Astrocyte (in vitro differentiated cells and primary cell): ENCODE results near the gene CHST15. TPM values are rescaled to one million over a fixed set of nuclear protein-coding genes. Genes with fewer than 3 reads are reported as not detected.

Source experiments
- DNase-seq: peaks from one replicate; pipeline ENCODE4 v3.0.0-alpha.2; 2010; ENCODE audit warnings: low read depth
- FAIRE-seq: peaks from 2 replicates; lab custom pipeline; 2011; peaks lifted over from hg19 to GRCh38; lab: Jason Lieb, UNC
- H2AFZ ChIP-seq: 2 replicates; pipeline ENCODE4 v1.6.0; 2012; ENCODE audit warnings: low read depth, low read length, inconsistent platforms
- H3K27ac ChIP-seq: 2 replicates; pipeline ENCODE4 v1.5.1; 2011; ENCODE audit warnings: low read depth, low read length, inconsistent platforms
- H3K27me3 ChIP-seq: 2 replicates; pipeline ENCODE4 v1.6.0; 2011; ENCODE audit warnings: low read length, inconsistent platforms; ENCODE audit not compliant: insufficient read depth
- H3K36me3 ChIP-seq: 2 replicates; pipeline ENCODE4 v1.5.1; 2011; ENCODE audit warnings: low read length, inconsistent platforms; ENCODE audit not compliant: insufficient read depth
- H3K4me1 ChIP-seq: 2 replicates; pipeline ENCODE4 v1.5.1; 2011; ENCODE audit warnings: low read length, inconsistent platforms; ENCODE audit not compliant: insufficient read depth
- H3K4me2 ChIP-seq: 2 replicates; pipeline ENCODE4 v1.6.0; 2012; ENCODE audit warnings: low read length, inconsistent platforms
- H3K4me3 ChIP-seq: 2 replicates; pipeline ENCODE4 v1.5.1; 2011; ENCODE audit warnings: low read depth, mild to moderate bottlenecking, low read length, inconsistent platforms; ENCODE audit not compliant: insufficient read depth
- H3K79me2 ChIP-seq: 2 replicates; pipeline ENCODE4 v1.6.0; 2012; ENCODE audit warnings: mild to moderate bottlenecking, low read length, inconsistent platforms; ENCODE audit not compliant: insufficient read depth
- H3K9ac ChIP-seq: 2 replicates; pipeline ENCODE4 v1.6.0; 2012; ENCODE audit warnings: mild to moderate bottlenecking, low read length, inconsistent platforms
- H3K9me3 ChIP-seq: 2 replicates; pipeline ENCODE4 v1.5.1; 2012; ENCODE audit warnings: low read depth, mild to moderate bottlenecking, low read length, inconsistent platforms; ENCODE audit not compliant: insufficient read depth
- H4K20me1 ChIP-seq: 2 replicates; pipeline ENCODE4 v1.6.0; 2012; ENCODE audit warnings: low read length, inconsistent platforms; ENCODE audit not compliant: insufficient read depth
- H3K27ac Mint-ChIP-seq: one replicate; pipeline ENCODE4 v1.8.0; 2021; ENCODE audit warnings: mild to moderate bottlenecking, mixed read lengths; ENCODE audit not compliant: unreplicated experiment
- H3K27me3 Mint-ChIP-seq: one replicate; pipeline ENCODE4 v1.8.0; 2021; ENCODE audit warnings: low read depth, mixed read lengths; ENCODE audit not compliant: unreplicated experiment
- H3K36me3 Mint-ChIP-seq: one replicate; pipeline ENCODE4 v1.8.0; 2021; ENCODE audit warnings: low read depth, mixed read lengths; ENCODE audit not compliant: unreplicated experiment
- H3K4me1 Mint-ChIP-seq: one replicate; pipeline ENCODE4 v1.8.0; 2021; ENCODE audit warnings: low read depth, mixed read lengths; ENCODE audit not compliant: unreplicated experiment
- H3K4me3 Mint-ChIP-seq: one replicate; pipeline ENCODE4 v1.8.0; 2021; ENCODE audit warnings: mild to moderate bottlenecking, moderate library complexity, mixed read lengths; ENCODE audit not compliant: unreplicated experiment
- H3K9me3 Mint-ChIP-seq: one replicate; pipeline ENCODE4 v1.8.0; 2021; ENCODE audit warnings: mild to moderate bottlenecking, mixed read lengths; ENCODE audit not compliant: unreplicated experiment
- CTCF ChIP-seq: IDR thresholded peaks from 2 replicates; pipeline ENCODE4 v1.5.1; 2011; ENCODE audit warnings: low read depth, mild to moderate bottlenecking, inconsistent platforms, low read length, moderate library complexity; ENCODE audit not compliant: insufficient read depth
- EZH2 ChIP-seq: IDR thresholded peaks from 2 replicates; pipeline ENCODE4 v1.6.1; 2012; ENCODE audit warnings: mild to moderate bottlenecking, low read length, inconsistent platforms; ENCODE audit not compliant: insufficient read depth
- total RNA-seq: library from RNA; stranded (reverse); gene quantifications from 2 replicates; pipeline ENCODE4 v1.2.1, GENCODE V29; 2021

Gene CHST15
- total RNA-seq, 1 donor from 2014 or later, result 20.6 TPM

DNA sequence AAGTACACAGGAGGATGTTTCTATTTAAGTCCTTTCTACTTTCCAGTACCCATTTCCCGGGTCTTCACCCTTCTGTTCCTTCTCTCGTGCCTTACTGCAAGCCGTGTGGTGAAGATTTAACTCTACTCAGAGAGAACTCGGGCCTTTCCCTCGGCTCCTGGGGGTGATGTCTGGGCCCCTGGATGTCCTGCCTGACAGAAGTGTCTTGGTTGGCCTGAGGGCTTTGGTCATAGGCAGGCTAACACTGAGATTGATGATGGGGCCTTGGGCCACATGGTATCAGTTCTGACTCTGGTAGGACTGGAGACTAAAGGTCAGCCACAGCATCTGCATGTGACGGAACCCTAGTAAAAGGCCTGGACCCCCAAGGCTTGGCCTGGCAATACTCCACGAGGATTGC is 80.4 kb downstream of the CHST15 start:
- Mint-ChIP-seq H3K27ac (no peak overlapping the region), H3K9me3 (peaks cover 7% of the 10 kb centered on the region), H3K4me1 (peaks cover 5% of the 10 kb centered on the region), H3K27me3 (peaks cover 24% of the 10 kb centered on the region), H3K36me3 (peaks cover 34% of the 10 kb centered on the region), H3K4me3 (no peak overlapping the region)
- H3K79me2 ChIP-seq, result no peaks in the 10 kb centered on the region
- DNase-seq (no peak), FAIRE-seq (no peak)
- H3K9me3 ChIP-seq, result peaks cover 5% of the 10 kb centered on the region
- H3K4me1 ChIP-seq, result no peaks in the 10 kb centered on the region
- H2AFZ ChIP-seq, result no peak overlapping the region
- no peak overlapping the region for H3K9ac ChIP-seq
- H3K4me2 ChIP-seq, result no peak overlapping the region
- no peak overlapping the region for H3K4me3 ChIP-seq
- no peak for TF ChIP-seq CTCF
- no peak for TF ChIP-seq EZH2
- no peaks in the 10 kb centered on the region for H4K20me1 ChIP-seq
- H3K27me3 ChIP-seq, result peaks cover 3% of the 10 kb centered on the region
- no peak overlapping the region for H3K27ac ChIP-seq
- no peaks in the 10 kb centered on the region for H3K36me3 ChIP-seq

DNA sequence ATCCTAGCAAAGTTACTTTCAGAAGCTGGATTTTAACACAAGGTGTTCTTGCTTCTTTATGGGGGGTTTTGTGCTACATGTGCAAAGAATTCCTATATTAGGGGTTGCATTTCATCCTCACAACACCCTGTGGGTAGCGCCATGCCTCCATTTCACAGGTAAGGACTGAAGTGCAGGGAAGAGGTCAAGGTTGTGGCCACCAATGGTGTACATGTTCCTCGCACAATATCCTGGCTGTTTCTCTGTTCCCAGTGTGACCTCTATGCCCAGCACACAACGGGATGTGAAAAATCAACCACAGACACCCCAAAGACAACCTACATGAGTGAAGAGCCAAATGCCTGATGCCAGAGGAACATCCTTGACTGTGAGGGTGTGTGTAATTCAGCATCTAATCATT is 80.8 kb downstream of the CHST15 start:
- Histone ChIP-seq H3K4me3 (no peak overlapping the region), H4K20me1 (no peaks in the 10 kb centered on the region), H3K27me3 (peaks cover 3% of the 10 kb centered on the region), H3K9me3 (peaks cover 5% of the 10 kb centered on the region), H2AFZ (no peak overlapping the region), H3K36me3 (no peaks in the 10 kb centered on the region), H3K9ac (no peak overlapping the region), H3K4me1 (no peaks in the 10 kb centered on the region), H3K4me2 (no peak overlapping the region), H3K27ac (no peak overlapping the region), H3K79me2 (no peaks in the 10 kb centered on the region)
- no peak for FAIRE-seq
- H3K27ac Mint-ChIP-seq, result no peak overlapping the region
- H3K4me1 Mint-ChIP-seq, result peaks cover 5% of the 10 kb centered on the region
- no peak for TF ChIP-seq CTCF
- no peak for TF ChIP-seq EZH2
- H3K9me3 Mint-ChIP-seq, result peaks cover 7% of the 10 kb centered on the region
- H3K4me3 Mint-ChIP-seq, result no peak overlapping the region
- DNase-seq, result no peak
- H3K36me3 Mint-ChIP-seq, result peaks cover 33% of the 10 kb centered on the region
- H3K27me3 Mint-ChIP-seq, result peaks cover 20% of the 10 kb centered on the region

- no peak overlapping the region for H3K27ac Mint-ChIP-seq
- peaks cover 9% of the 10 kb centered on the region for H3K9me3 Mint-ChIP-seq
- no peak overlapping the region for H3K4me3 Mint-ChIP-seq
Observed at GRCh38 chr10:124012066-124012465, 81.3 kb downstream of the CHST15 start.

More at GRCh38 chr10:124012066-124012465, 81.3 kb downstream of the CHST15 start:
- no peaks in the 10 kb centered on the region for H4K20me1 ChIP-seq
- H3K4me1 ChIP-seq, result no peaks in the 10 kb centered on the region
- Mint-ChIP-seq H3K27me3 (peaks cover 17% of the 10 kb centered on the region), H3K36me3 (peaks cover 35% of the 10 kb centered on the region), H3K4me1 (peaks cover 8% of the 10 kb centered on the region)
- H3K27me3 ChIP-seq, result peaks cover 3% of the 10 kb centered on the region
- FAIRE-seq (no peak), DNase-seq (no peak)
- H2AFZ ChIP-seq, result no peak overlapping the region
- no peak overlapping the region for H3K4me3 ChIP-seq
- H3K79me2 ChIP-seq, result no peaks in the 10 kb centered on the region
- H3K9ac ChIP-seq, result no peak overlapping the region
- peaks cover 5% of the 10 kb centered on the region for H3K9me3 ChIP-seq
- H3K27ac ChIP-seq, result no peak overlapping the region
- H3K4me2 ChIP-seq, result no peak overlapping the region
- H3K36me3 ChIP-seq, result no peaks in the 10 kb centered on the region
- TF ChIP-seq EZH2 (no peak), CTCF (no peak)
